ENCODE measurements around the gene SPATA31C1.
"Not testable (repeated sequence)": the region's sequence is repeated elsewhere in the genome, so short reads cannot be mapped to it uniquely, and the experiment has no call there.

SPATA31C1 gene

DNA sequence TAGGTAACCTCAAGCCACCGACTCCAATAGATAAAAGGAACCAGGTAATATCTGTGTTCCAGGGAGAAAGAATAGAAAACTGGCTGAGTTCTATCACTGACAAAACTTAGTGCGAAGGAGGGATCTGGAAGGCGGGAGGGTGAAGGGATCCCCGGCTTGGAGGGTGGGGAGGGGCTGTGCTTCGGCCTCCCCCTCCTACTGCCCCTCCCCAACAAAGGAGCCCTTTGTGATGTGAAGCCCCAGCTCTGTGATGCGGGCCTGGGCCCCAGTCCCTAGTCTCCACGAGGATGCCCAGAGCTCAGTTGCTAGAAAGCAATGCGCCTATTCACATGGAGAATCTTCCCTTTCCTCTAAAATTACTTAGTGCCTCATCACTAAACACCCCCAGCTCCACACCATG, at the start of gene SPATA31C1:
Gene SPATA31C1, plus strand, starts transcription at position 301 of the 400 bp plus-strand sequence.
- DNase-seq = not testable (repeated sequence)

GRCh38 chr9:87868175-87868574, 49.6 kb upstream of the SPATA31C1 start:
- DNase-seq = peak; percentile 30

DNA sequence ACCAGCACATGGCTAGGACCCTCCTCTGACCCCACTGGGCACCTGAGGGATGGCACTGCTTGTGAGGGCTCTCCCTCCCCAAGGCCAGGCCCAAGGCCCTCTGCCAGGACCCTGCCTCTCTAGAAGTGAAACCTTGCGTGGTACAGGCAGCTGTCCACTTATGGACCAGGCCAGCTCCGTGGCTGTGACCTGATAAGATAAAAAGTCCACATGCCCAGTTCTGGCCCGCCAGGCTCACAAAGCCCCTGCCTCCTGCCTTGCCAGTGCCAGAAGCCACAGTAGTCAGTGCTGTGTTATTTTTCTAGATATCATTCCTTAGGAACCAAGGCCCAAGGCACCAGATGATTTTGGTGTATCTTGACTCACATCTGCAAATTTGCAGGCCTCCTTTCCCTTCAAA, 49.1 kb upstream of the SPATA31C1 start:
- peak; percentile 3 for DNase-seq

- DNase-seq = peak; percentile 29
These were observed 48.7 kb upstream of the SPATA31C1 start for GRCh38 chr9:87869082-87869481.

DNA sequence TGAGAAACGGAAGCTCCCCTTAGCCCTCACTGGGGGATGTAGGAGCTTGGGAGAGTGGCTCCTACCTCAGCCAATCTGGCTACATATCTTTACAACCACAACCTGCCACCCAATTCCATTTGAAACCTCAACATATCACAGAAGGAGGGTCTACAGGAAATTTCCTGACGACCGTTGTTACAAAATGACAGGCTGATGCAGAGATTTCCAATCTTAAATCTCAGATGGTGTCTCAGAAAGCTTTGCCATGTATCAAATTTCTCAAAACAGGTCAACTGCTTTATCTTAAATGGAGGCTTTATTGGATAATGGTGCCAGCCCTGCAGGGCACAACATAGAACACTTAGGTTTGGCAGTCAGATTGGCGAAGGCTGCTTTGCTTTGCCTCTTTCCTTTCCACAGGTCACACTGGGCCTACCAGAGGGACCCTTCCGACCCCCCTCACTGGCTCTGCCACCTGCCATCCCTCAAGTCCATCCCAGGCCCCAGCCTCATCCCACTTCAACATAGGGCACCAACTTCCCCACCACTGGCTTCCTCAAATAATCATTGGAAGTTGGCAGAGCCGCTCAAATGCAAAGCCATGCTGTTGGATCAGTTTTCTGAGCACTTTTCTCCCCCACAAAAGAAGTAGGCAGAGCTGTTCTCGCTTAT, 46.2 kb upstream of the SPATA31C1 start:
- no peak for DNase-seq

- DNase-seq = no peak
These were observed 45.6 kb upstream of the SPATA31C1 start for GRCh38 chr9:87872079-87872624.

DNA sequence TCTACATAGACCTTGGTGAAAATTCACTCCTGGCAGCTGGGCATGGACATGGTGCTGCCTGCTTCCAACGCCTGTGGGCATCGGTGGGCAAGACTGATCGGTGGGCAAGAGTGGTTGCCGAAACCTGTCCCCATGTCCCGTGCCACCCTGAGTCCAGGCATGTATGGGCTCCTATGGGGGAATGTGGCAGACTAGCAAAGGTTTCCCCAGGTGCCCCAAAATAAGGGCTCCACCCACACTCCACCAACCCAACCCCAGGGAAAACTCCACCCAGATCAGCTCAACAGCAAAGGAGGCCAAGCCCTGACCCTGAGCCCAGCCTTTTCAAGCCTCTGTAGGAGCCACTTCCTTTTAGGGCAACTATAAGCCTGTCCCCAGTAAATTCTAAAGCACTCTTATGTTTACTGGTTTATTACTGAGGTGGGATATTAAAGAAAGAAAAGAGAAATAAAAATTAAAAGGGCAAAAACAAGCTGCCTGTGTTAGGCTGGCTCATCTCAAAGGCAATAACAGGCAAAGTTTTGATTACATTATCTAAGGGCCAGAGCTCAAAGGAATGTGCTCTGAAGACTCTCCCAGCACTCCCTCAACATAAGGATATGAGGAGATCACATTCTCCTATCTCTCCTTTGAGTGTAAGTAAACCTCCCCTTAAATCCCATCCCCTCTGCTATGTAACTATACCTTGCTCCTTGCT, 44.0 kb upstream of the SPATA31C1 start:
- peak; percentile 10 for DNase-seq

GRCh38 chr9:87874304-87874623, 43.5 kb upstream of the SPATA31C1 start:
- DNase-seq = no peak

DNA sequence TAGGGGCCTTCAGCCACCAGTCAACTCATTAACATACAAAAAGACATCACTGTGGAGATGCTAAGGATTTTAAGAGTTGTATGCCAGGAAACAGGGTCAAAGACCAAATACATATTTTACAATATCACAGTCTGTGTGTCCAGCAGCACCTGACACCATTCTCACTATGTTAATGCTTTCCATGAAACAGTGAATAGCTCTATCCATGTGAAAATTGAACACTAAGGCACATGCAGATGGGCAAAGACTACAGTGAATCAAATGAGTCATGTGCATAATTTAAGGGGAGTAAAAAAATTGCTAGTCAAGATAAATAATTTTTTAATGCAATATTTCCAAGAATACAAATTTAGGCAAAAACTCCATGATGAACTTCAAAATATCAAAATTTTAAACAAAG, 42.7 kb upstream of the SPATA31C1 start:
- DNase-seq = no peak

- peak; percentile 43 for DNase-seq
These were observed 41.8 kb upstream of the SPATA31C1 start for GRCh38 chr9:87875831-87876545.

- peak; percentile 18 for DNase-seq
These were observed 41.1 kb upstream of the SPATA31C1 start for GRCh38 chr9:87876708-87877107.

- DNase-seq = no peak
These were observed 38.7 kb upstream of the SPATA31C1 start for GRCh38 chr9:87878989-87879511.

DNA sequence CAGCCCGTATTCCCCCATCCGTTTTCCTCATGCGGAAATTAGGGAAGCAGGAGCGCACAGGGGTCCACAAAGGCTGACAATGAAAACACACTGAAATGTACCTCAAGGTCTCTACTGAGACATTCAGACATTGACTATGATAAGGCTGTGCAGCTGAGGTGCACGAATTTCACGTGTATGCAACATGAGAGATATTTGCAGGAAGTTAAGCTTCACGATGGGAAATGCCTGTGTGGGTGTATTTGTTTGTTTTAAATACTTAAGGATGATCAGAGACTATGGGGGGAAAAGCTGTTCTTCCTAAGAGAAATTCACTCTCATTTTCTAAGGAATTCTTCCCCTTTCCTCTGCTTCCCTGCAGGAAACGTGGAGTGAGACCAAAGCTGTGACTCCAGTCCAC, 37.6 kb upstream of the SPATA31C1 start:
- no peak for DNase-seq

GRCh38 chr9:87880683-87881082, 37.1 kb upstream of the SPATA31C1 start:
- DNase-seq = no peak

GRCh38 chr9:87882627-87883026, 35.1 kb upstream of the SPATA31C1 start, which contains the start of gene SPATA31E1:
TSS of gene SPATA31E1 (plus strand) at chr9:87882877. CDS start at chr9:87882892, 15 bp downstream.
- DNase-seq = no peak

DNA sequence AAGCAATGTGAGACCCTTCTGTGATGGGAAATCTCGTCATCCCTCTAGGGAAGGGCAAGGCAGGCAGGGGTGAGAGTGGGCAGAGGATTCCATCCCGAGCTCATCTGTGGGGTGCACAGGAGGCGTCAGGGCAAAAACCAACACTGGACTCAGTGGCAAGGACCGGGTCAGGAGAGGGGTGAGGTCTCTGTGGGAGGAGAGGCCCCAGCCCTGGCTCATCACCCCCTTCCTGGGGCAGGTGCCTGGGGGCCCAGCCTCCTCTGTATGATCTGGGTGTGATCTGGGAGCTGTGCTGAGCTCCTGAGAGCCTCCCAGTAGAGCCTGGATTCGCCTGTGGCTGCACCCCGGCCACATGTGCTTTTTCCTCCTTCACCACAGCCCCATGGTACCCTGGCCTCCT, 34.5 kb upstream of the SPATA31C1 start:
- DNase-seq = no peak

- DNase-seq = no peak
These were observed 33.8 kb upstream of the SPATA31C1 start for GRCh38 chr9:87883990-87884389.

GRCh38 chr9:87884578-87885459, 32.9 kb upstream of the SPATA31C1 start:
- DNase-seq = no peak

DNA sequence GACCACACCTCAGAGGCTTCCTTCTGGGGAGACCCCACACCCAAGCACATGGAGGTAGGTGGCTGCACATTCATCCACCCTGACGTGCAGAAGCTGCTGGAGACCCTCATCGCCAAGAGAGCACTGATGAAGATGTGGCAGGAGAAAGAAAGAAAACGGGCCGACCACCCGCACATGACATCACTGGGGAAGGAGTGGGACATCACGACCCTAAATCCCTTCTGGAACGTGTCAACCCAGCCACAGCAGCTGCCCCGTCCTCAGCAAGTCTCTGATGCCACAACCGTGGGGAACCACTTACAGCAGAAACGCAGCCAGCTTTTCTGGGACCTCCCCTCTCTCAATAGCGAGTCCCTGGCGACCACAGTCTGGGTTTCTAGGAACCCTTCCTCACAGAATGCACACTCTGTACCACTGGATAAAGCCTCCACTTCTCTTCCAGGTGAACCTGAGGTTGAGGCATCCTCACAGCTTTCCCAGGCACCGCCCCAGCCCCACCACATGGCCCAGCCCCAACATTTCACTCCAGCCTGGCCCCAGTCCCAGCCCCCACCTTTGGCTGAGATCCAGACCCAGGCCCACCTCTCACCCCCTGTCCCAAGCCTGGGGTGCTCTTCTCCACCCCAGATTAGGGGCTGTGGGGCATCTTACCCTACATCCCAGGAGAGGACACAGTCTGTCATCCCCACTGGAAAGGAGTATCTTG, 32.1 kb upstream of the SPATA31C1 start:
- no peak for DNase-seq

DNA sequence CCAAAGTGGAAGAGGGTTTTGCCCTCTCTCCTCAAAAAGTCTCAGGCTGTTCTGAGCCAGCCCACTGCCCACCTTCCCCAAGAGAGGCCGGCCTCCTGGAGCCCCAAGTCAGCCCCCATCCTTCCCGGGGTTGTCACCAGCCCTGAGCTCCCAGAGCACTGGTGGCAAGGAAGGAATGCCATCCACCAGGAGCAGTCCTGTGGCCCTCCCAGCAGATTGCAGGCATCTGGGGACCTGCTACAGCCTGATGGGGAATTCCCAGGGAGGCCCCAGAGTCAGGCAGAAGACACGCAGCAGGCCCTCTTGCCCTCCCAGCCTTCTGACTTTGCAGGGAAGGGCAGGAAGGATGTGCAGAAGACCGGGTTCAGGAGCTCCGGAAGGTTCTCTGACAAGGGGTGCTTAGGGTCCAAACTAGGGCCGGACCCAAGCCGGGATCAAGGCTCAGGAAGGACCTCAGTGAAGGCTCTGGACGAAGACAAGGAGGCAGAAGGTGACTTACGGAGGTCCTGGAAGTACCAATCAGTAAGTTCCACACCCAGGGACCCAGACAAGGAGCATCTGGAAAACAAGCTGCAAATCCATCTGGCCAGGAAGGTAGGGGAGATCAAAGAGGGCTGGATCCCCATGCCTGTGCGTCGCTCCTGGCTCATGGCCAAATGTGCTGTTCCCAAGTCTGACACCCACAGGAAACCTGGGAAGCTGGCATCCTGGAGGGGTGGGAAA, 31.4 kb upstream of the SPATA31C1 start:
- no peak for DNase-seq

DNA sequence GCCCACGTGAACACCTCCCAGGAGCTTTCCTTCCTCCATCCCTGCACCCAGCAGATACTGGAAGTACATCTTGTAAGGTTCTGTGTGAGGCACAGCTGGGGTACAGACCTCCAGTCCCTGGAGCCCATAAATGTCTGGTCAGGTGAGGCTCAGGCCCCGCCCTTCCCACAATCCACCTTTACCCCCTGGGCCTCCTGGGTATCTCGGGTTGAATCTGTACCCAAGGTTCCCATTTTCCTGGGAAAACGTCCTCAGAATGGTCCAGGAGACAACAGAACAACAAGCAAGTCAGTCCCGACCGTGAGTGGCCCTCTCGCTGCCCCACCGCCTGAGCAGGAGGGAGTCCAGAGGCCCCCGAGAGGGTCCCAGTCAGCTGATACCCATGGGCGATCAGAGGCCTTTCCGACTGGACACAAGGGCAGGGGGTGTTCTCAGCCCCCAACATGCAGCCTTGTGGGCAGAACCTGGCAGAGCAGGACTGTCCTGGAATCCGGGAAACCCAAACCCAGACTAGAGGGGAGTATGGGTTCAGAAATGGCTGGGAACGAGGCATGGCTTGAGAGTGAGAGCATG, 30.7 kb upstream of the SPATA31C1 start:
- DNase-seq = no peak

All from right forelimb (tissue), 1 donor.